SK-N-SH (cell line): ENCODE data around the gene TRPV5. TPM values are rescaled to one million over a fixed set of nuclear protein-coding genes. Genes with fewer than 3 reads are reported as not detected.

Experiments used
- CTCF ChIA-PET: fragments of 300-600, 350-600 bp; formaldehyde crosslinking; extraction: SDS; loops from one replicate; lab custom pipeline; 2021; lab: Yijun Ruan, JAX
- POLR2A ChIA-PET: fragments of 350-600 bp; sonication (Branson Sonifier 250); formaldehyde crosslinking; extraction: SDS; loops from one replicate; lab custom pipeline; 2020; ENCODE audit warnings: antibody characterized with exemption, inconsistent platforms; lab: Yijun Ruan, JAX
- DNase-seq: peaks from one replicate; pipeline ENCODE4 v3.0.0; 2012
- H2AFZ ChIP-seq: fragments of 200-600 bp; sonication (generic); 2 replicates; pipeline ENCODE4 v1.8.1; 2016; ENCODE audit warnings: antibody characterized with exemption, mild to moderate bottlenecking, low read depth
- H3F3A ChIP-seq: fragments of 200-600 bp; sonication (generic); replicated peaks from 2 replicates; pipeline ENCODE3; 2016; ENCODE audit warnings: antibody characterized with exemption, mild to moderate bottlenecking; ENCODE audit not compliant: insufficient read depth
- H3K27ac ChIP-seq, 2 experiments: fragments of 200-500 bp in 1 of 2; fragments of 200-600 bp in 1 of 2; sonication (Bioruptor generic) in 1 of 2; sonication (generic), shearing (Covaris generic) in 1 of 2; 2 replicates each; pipeline versions ENCODE4 v1.5.1 to v1.6.1; 2014 to 2016; ENCODE audit warnings: low read depth in 2 of 2, inconsistent platforms in 1 of 2, low read length in 1 of 2, mild to moderate bottlenecking in 1 of 2, mixed read lengths in 1 of 2
- H3K27me3 ChIP-seq: fragments of 200-600 bp; sonication (generic), shearing (Covaris generic); 2 replicates; pipeline ENCODE4 v1.6.1; 2016; ENCODE audit warnings: mixed run types; ENCODE audit not compliant: insufficient read depth
- H3K36me3 ChIP-seq, 2 experiments: fragments of 200-500 bp in 1 of 2; fragments of 200-600 bp in 1 of 2; sonication (Bioruptor generic) in 1 of 2; sonication (generic) in 1 of 2; replicated peaks in 1 of 2; 2 replicates each; pipeline versions ENCODE3 to v1.5.1; 2014 to 2016; ENCODE audit warnings: low read length in 1 of 2, mild to moderate bottlenecking in 1 of 2; ENCODE audit not compliant: insufficient read depth in 2 of 2, control insufficient read depth in 1 of 2
- H3K4me1 ChIP-seq, 2 experiments: fragments of 200-500 bp in 1 of 2; fragments of 200-600 bp in 1 of 2; sonication (Bioruptor generic) in 1 of 2; sonication (generic), shearing (Covaris generic) in 1 of 2; 2 replicates each; pipeline versions ENCODE4 v1.5.1 to v1.6.1; 2014 to 2016; ENCODE audit warnings: low read depth in 1 of 2, low read length in 1 of 2, mixed run types in 1 of 2; ENCODE audit not compliant: insufficient read depth in 2 of 2, control insufficient read depth in 1 of 2
- H3K4me2 ChIP-seq: fragments of 200-600 bp; sonication (generic), shearing (Covaris generic); 2 replicates; pipeline ENCODE4 v1.6.1; 2017; ENCODE audit warnings: mixed run types
- H3K4me3 ChIP-seq, 2 experiments: fragments of 200-500 bp in 1 of 2; fragments of 200-600 bp in 1 of 2; sonication (Bioruptor generic) in 1 of 2; sonication (generic), shearing (Covaris generic) in 1 of 2; 2 replicates each; pipeline versions ENCODE4 v1.5.1 to v1.8.1; 2014 to 2016; ENCODE audit warnings: low read depth in 2 of 2, inconsistent platforms in 1 of 2, low read length in 1 of 2, mild to moderate bottlenecking in 1 of 2, mixed read lengths in 1 of 2, moderate library complexity in 1 of 2
- H3K79me2 ChIP-seq: fragments of 200-600 bp; sonication (generic); 2 replicates; pipeline ENCODE4 v1.8.1; 2017; ENCODE audit warnings: mild to moderate bottlenecking; ENCODE audit not compliant: insufficient read depth
- H3K9ac ChIP-seq: fragments of 200-600 bp; sonication (generic); 2 replicates; pipeline ENCODE4 v1.6.1; 2017; ENCODE audit warnings: mixed run types
- H3K9me2 ChIP-seq: fragments of 200-600 bp; sonication (generic); 2 replicates; pipeline ENCODE4 v1.6.1; 2017; ENCODE audit warnings: mixed run types
- H3K9me3 ChIP-seq: fragments of 200-600 bp; sonication (generic); 2 replicates; pipeline ENCODE4 v1.6.1; 2017; ENCODE audit warnings: mixed run types, mild to moderate bottlenecking, moderate library complexity
- H4K20me1 ChIP-seq: fragments of 200-600 bp; sonication (generic); 2 replicates; pipeline ENCODE4 v1.6.1; 2017; ENCODE audit warnings: mild to moderate bottlenecking, mixed run types; ENCODE audit not compliant: insufficient read depth
- JUND ChIP-seq: IDR thresholded peaks from 2 replicates; pipeline ENCODE4 v1.4.0; 2012
- MEF2A ChIP-seq: IDR thresholded peaks from 2 replicates; pipeline ENCODE4 v1.4.0; 2012; ENCODE audit warnings: low read depth, borderline replicate concordance
- NRF1 ChIP-seq: IDR thresholded peaks from 2 replicates; pipeline ENCODE4 v1.6.1; 2012; ENCODE audit warnings: low read depth, mild to moderate bottlenecking, low read length
- POLR2AphosphoS5 ChIP-seq: IDR thresholded peaks from 2 replicates; pipeline ENCODE4 v1.6.1; 2012; ENCODE audit warnings: low read depth, low read length
- TAF1 ChIP-seq: IDR thresholded peaks from 2 replicates; pipeline ENCODE4 v1.6.1; 2012; ENCODE audit warnings: low read depth, mild to moderate bottlenecking, low read length, moderate library complexity, borderline replicate concordance
- TEAD4 ChIP-seq: IDR thresholded peaks from 2 replicates; pipeline ENCODE4 v1.4.0; 2012; ENCODE audit warnings: mild to moderate bottlenecking, borderline replicate concordance; ENCODE audit not compliant: insufficient read depth
- YY1 ChIP-seq: IDR thresholded peaks from 2 replicates; pipeline ENCODE4 v1.4.0; 2012; ENCODE audit warnings: low read depth, mild to moderate bottlenecking
- polyA plus RNA-seq, 3 experiments: library from polyadenylated mRNA; depleted of rRNA; stranded (reverse); fragments of >200 nt; gene quantifications; 2 replicates each; pipeline ENCODE4 v1.2.3, GENCODE V29; 2012
- TF ChIP-seq, protein P1 (sequence below): IDR thresholded peaks from 2 replicates; pipeline ENCODE4 v1.6.1; 2012; ENCODE audit warnings: mild to moderate bottlenecking, low read depth, low read length, moderate library complexity

Gene TRPV5
- polyA plus RNA-seq, 1 of the 3 experiments (the other 2 are of a cell fraction) = not detected

- peaks cover 5% of the 10 kb centered on the region for H3F3A ChIP-seq
- H3K9ac ChIP-seq = no peak overlapping the region
- no peak overlapping the region for H2AFZ ChIP-seq
- CTCF ChIA-PET = interaction anchor here (0.7 to 7.8 kb wide), 7 partner anchors 7 to 356 kb away, joined by 3 to 154 read pairs (median 4); no protein-coding TSS in a partner anchor
- POLR2A ChIA-PET = no interaction called here
- no peaks in the 10 kb centered on the region for H3K36me3 ChIP-seq
- TF ChIP-seq TAF1 (no peak), POLR2AphosphoS5 (no peak), JUND (no peak), TEAD4 (no peak), YY1 (no peak), NRF1 (no peak), MEF2A (no peak)
- TF ChIP-seq, protein P1, sequence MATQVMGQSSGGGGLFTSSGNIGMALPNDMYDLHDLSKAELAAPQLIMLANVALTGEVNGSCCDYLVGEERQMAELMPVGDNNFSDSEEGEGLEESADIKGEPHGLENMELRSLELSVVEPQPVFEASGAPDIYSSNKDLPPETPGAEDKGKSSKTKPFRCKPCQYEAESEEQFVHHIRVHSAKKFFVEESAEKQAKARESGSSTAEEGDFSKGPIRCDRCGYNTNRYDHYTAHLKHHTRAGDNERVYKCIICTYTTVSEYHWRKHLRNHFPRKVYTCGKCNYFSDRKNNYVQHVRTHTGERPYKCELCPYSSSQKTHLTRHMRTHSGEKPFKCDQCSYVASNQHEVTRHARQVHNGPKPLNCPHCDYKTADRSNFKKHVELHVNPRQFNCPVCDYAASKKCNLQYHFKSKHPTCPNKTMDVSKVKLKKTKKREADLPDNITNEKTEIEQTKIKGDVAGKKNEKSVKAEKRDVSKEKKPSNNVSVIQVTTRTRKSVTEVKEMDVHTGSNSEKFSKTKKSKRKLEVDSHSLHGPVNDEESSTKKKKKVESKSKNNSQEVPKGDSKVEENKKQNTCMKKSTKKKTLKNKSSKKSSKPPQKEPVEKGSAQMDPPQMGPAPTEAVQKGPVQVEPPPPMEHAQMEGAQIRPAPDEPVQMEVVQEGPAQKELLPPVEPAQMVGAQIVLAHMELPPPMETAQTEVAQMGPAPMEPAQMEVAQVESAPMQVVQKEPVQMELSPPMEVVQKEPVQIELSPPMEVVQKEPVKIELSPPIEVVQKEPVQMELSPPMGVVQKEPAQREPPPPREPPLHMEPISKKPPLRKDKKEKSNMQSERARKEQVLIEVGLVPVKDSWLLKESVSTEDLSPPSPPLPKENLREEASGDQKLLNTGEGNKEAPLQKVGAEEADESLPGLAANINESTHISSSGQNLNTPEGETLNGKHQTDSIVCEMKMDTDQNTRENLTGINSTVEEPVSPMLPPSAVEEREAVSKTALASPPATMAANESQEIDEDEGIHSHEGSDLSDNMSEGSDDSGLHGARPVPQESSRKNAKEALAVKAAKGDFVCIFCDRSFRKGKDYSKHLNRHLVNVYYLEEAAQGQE = no peak
- 0 out of 2 replicates have a peak, but pooled peaks cover 4% of the 10 kb centered on the region for H4K20me1 ChIP-seq
- H3K9me3 ChIP-seq = no peaks in the 10 kb centered on the region
- H3K27ac ChIP-seq = no peak overlapping the region
- H3K4me2 ChIP-seq = no peak overlapping the region
- no peaks in the 10 kb centered on the region for H3K9me2 ChIP-seq
- H3K27me3 ChIP-seq = peaks cover 17% of the 10 kb centered on the region
- H3K4me3 ChIP-seq = no peak overlapping the region
- peaks cover 0 to 9% of the 10 kb centered on the region in 2 experiments; a peak in 2 of 4 replicates for H3K4me1 ChIP-seq
- H3K79me2 ChIP-seq = no peaks in the 10 kb centered on the region
- DNase-seq = no peak
Measured at GRCh38 chr7:142859411-142859810, 74.1 kb downstream of the TRPV5 start.

Other genes with a start within 250 kb of the TRPV5 start
- not detected in 2 replicates for gene PRSS1, start 184.3 kb downstream of the TRPV5 start, polyA plus RNA-seq (2012; rRNA removed)
- gene PRSS2, start 162.8 kb downstream of the TRPV5 start, polyA plus RNA-seq (2012; rRNA removed) = not detected in 2 replicates
- gene EPHB6, start 78.7 kb downstream of the TRPV5 start, polyA plus RNA-seq (2012; rRNA removed) = 1.2 and 1.8 TPM in 2 replicates
- gene TRPV6, start 48.0 kb downstream of the TRPV5 start, polyA plus RNA-seq (2012; rRNA removed) = not detected in 2 replicates
- not detected in 2 replicates for gene LLCFC1, start 5.7 kb upstream of the TRPV5 start, polyA plus RNA-seq (2012; rRNA removed)
- gene KEL, start 28.6 kb upstream of the TRPV5 start, polyA plus RNA-seq (2012; rRNA removed) = 0.05 and 0.18 TPM in 2 replicates
- not detected in 2 replicates for gene OR9A2, start 93.4 kb upstream of the TRPV5 start, polyA plus RNA-seq (2012; rRNA removed)
- not detected in 2 replicates for gene OR6V1, start 118.6 kb upstream of the TRPV5 start, polyA plus RNA-seq (2012; rRNA removed)
- not detected in 2 replicates for gene PIP, start 198.3 kb upstream of the TRPV5 start, polyA plus RNA-seq (2012; rRNA removed)
- gene TAS2R39, start 249.7 kb upstream of the TRPV5 start, polyA plus RNA-seq (2012; rRNA removed) = not detected in 2 replicates